GM21576 (cell line): ENCODE measurements around the gene C6orf62.
A peak's percentile ranks its signal among the peaks of the same experiment; 100 is the strongest.
"Not testable (repeated sequence)": the region's sequence is repeated elsewhere in the genome, so short reads cannot be mapped to it uniquely, and the experiment has no call there.

Source experiments
- ATAC-seq: cut with Tn5 transposase; IDR thresholded peaks from one replicate; pipeline ENCODE4 v1.9.1; 2021; ENCODE audit warnings: mild to moderate bottlenecking, moderate library complexity; ENCODE audit not compliant: unreplicated experiment

C6orf62 gene

GRCh38 chr6:24668997-24669361 is 50.0 kb downstream of the C6orf62 start:
- ATAC-seq = no peak

DNA sequence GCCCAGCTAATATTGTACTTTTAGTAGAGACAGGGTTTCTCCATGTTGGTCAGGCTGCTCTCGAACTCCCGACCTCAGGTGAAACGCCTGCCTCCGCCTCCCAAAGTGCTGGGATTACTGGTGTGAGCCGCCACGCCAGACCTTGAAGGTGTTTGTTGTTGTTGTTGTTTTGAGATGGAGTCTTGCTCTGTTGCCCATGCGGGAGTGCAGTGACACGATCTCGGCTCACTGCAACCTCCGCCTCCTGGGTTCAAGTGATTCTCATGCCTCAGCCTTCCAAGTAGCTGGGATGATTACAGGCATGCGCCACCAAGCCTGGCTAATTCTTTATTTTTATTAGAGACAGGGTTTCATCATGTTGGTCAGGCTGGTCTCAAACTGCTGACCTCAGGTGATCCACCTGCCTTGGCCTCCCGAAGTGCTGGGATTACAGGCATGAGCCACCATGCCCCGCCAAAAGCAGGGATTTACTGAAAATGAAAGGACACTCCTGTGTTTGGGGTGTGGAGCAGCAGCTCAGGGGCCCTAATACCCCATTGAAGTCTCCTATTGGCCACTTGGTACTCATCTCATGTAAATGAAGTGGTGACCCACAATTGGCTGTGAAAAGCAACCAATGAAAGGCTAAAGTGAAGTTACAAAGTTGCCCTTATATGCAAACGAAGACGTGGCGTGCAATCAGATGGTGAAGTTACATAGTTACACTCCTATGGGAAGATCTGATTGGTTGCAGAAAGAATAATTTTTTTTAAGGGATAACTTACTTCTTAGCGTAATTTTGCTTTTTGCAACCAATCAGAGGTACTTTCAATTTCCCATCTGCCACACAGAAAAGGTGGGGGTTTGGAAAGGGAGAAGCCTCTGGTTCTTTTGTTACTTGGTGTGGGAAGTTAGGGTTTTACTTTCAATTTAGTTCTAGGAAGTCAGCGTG is 50.6 kb downstream of the C6orf62 start:
- ATAC-seq = not testable (repeated sequence)

DNA sequence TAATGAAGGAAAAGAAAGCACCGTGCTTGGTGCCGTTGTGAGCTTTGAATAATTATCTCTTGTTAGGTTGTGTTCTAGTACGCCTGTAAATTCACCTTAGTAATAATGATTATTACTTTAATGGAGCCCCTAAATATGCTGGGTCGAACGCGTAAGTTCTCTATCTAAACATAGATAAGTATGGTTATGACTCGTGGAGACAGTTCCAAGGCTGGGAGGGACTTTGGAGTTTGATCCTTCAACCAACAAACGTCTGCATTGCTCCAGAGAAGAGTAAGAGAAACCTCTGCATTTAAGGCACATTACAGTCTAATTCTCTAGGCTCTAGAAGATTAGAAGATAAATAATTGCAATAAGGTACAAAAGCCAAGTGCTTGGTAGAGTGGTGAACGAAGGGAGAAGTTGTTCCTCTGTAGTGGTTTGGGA is 51.6 kb downstream of the C6orf62 start:
- no peak for ATAC-seq

GRCh38 chr6:24666641-24667377 is 52.1 kb downstream of the C6orf62 start, which contains the start of the genes ACOT13 and TDP2:
TSS of gene ACOT13 (plus strand) at chr6:24667077. CDS start at chr6:24667264, 187 bp downstream.
TSS of gene TDP2 (minus strand) at chr6:24666899. CDS start at chr6:24666862, 37 bp downstream.
- peak; percentile 91 for ATAC-seq

- ATAC-seq = peak; percentile 33
Measured at GRCh38 chr6:24666097-24666640, 52.8 kb downstream of the C6orf62 start.

- no peak for ATAC-seq
Measured at GRCh38 chr6:24664046-24664987, 54.6 kb downstream of the C6orf62 start.

- no peak for ATAC-seq
Measured at GRCh38 chr6:24663189-24663588, 55.8 kb downstream of the C6orf62 start.

DNA sequence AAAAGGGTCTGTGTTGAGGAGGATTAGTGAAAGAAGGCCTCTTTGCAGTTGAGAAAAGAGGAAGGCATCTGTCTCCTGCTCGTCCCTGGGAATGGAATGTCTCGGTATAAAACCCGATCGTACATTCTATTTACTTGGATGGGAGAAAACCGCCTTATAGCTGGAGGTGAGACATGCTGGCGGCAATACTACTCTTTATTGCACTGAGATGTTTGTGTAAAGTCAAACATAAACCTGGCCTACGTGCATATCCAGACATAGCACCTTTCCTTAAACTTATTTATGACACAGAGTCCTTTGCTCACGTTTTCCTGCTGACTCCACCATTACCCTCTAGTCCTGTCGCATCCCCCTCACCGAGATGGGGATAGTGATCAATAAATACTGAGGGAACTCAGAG is 56.7 kb downstream of the C6orf62 start:
- ATAC-seq = no peak

DNA sequence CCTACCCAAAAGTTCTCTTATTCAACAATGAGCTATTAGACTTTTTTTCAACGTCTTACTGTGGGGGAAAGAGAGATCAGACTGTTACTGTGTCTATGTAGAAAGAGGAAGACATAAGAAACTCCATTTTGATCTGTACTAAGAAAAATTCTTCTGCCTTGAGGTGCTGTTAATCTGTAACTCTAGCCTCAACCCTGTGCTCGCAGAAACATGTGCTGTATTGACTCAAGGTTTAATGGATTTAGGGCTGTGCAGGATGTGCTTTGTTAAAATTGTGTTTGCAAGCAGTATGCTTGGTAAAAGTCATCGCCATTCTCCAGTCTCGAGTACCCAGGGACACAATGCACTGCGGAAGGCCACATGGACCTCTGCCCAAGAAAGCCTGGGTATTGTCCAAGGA is 57.2 kb downstream of the C6orf62 start:
- ATAC-seq = not testable (repeated sequence)

DNA sequence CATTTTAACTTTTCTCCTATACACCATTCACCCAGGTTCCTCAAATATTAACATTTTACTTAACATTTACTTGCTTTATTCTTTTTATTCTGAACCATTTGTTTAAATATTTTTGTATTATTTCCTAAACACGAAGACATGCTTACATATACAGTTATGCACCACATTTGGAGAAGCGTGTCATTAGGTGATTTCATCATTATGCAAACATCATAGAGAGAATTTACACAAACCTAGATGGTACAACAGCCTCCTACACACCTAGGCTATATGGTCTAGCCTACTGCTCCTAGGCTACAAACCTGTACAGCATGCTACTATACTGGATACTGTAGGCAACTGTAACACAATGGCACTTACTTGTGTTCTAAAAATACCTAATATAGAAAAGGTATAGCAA is 58.8 kb downstream of the C6orf62 start:
- no peak for ATAC-seq

GRCh38 chr6:24659561-24659960 is 59.4 kb downstream of the C6orf62 start:
- ATAC-seq = no peak

DNA sequence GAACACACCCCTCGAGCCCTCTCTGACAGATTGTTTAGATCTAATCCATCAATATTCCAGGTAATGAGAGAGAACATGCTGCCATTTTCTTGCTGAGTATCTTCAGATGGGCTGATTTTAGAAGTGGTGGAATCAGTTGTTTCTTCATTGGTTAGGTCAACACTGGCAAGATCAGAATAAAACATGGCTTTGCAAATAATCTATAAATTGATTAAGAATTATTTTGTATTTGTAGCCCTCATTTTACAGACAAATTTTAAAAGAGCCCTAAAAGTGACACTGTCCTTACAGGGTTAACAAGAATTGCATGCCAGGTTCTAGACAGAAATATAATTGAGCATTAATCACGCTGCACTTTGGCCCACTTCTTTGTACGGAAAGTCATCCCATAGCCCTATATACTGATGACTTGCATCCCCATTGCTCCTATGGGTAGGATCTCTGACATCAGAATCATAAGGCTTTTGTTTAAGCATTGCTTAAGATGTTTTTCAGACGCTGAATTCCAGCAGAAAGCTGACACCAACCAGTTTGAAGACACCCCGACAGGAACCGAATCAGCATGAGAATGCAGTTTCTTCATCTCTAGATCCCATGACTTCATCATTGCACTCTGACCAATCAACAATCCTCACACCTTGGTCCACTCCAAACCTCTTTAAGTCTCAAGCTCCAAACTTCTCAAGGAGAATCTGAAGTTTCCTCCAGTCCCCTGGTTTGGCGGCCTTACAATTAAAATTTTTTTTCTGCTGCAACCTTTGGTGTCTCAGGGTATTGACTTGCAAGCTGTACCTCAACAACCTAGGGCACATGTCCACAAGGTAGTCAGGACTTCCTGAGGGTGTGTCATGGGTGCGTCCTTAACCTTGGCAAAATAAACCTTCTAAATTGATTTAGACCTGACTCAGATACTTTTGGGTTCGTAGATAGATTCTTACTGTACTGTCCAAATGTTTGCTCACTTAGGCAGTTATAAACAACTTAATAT is 60.1 kb downstream of the C6orf62 start:
- no peak for ATAC-seq

- no peak for ATAC-seq
Measured at GRCh38 chr6:24655215-24655614, 63.7 kb downstream of the C6orf62 start.
